ENCODE results near the gene TMEM131L. TPM values are rescaled to one million over a fixed set of nuclear protein-coding genes. Genes with fewer than 3 reads are reported as not detected.

TMEM131L gene
- total RNA-seq, 1 donor from 2014 or later, result 18.6 TPM

GRCh38 chr4:153571006-153571545 is 104.9 kb downstream of the TMEM131L start:
- H3K4me2 ChIP-seq (ENCODE audit: low read length), result no peak overlapping the region
- no peaks in the 10 kb centered on the region for H3K4me1 Mint-ChIP-seq (ENCODE audit: low read depth, unreplicated experiment)
- no peaks in the 10 kb centered on the region for H3K9me3 ChIP-seq (ENCODE audit: insufficient read depth, low read depth, low read length)
- H3K27me3 Mint-ChIP-seq (ENCODE audit: low read depth, unreplicated experiment), result no peaks in the 10 kb centered on the region
- H3K9me3 Mint-ChIP-seq (ENCODE audit: unreplicated experiment), result no peaks in the 10 kb centered on the region
- H3K9ac ChIP-seq (ENCODE audit: low read length), result no peak overlapping the region
- H4K20me1 ChIP-seq (ENCODE audit: insufficient read depth, low read length), result peaks cover 3% of the 10 kb centered on the region
- H3K36me3 Mint-ChIP-seq (ENCODE audit: low read depth, unreplicated experiment), result peaks cover 10% of the 10 kb centered on the region
- DNase-seq (ENCODE audit: low read depth) (no peak), FAIRE-seq (no peak)
- no peak overlapping the region for H3K27ac Mint-ChIP-seq (ENCODE audit: unreplicated experiment)
- TF ChIP-seq EZH2 (IDR thresholded peaks at IDR 0.05; ENCODE audit: insufficient read depth, low read length) (no peak), CTCF (IDR thresholded peaks at IDR 0.05; ENCODE audit: insufficient read depth, low read depth, low read length) (no peak)
- H3K4me3 Mint-ChIP-seq (ENCODE audit: unreplicated experiment), result no peak overlapping the region
- no peaks in the 10 kb centered on the region for H3K27me3 ChIP-seq (ENCODE audit: insufficient read depth, low read length)
- no peak overlapping the region for H2AFZ ChIP-seq (ENCODE audit: low read depth, low read length)
- no peak overlapping the region for H3K4me3 ChIP-seq (ENCODE audit: insufficient read depth, low read depth, low read length)
- no peaks in the 10 kb centered on the region for H3K79me2 ChIP-seq (ENCODE audit: insufficient read depth, low read length)
- no peaks in the 10 kb centered on the region for H3K4me1 ChIP-seq (ENCODE audit: insufficient read depth, low read length)
- no peaks in the 10 kb centered on the region for H3K36me3 ChIP-seq (ENCODE audit: insufficient read depth, low read length)
- H3K27ac ChIP-seq (ENCODE audit: low read depth, low read length), result no peak overlapping the region

- Histone ChIP-seq H3K79me2 (ENCODE audit: insufficient read depth, low read length) (no peaks in the 10 kb centered on the region), H2AFZ (ENCODE audit: low read depth, low read length) (no peak overlapping the region), H3K4me1 (ENCODE audit: insufficient read depth, low read length) (no peaks in the 10 kb centered on the region), H3K4me3 (ENCODE audit: insufficient read depth, low read depth, low read length) (no peak overlapping the region), H3K9me3 (ENCODE audit: insufficient read depth, low read depth, low read length) (no peaks in the 10 kb centered on the region), H3K4me2 (ENCODE audit: low read length) (no peak overlapping the region), H3K9ac (ENCODE audit: low read length) (no peak overlapping the region), H4K20me1 (ENCODE audit: insufficient read depth, low read length) (peaks cover 8% of the 10 kb centered on the region), H3K36me3 (ENCODE audit: insufficient read depth, low read length) (no peaks in the 10 kb centered on the region), H3K27me3 (ENCODE audit: insufficient read depth, low read length) (no peaks in the 10 kb centered on the region), H3K27ac (ENCODE audit: low read depth, low read length) (no peak overlapping the region)
- H3K9me3 Mint-ChIP-seq (ENCODE audit: unreplicated experiment), result no peaks in the 10 kb centered on the region
- no peak overlapping the region for H3K27ac Mint-ChIP-seq (ENCODE audit: unreplicated experiment)
- no peaks in the 10 kb centered on the region for H3K27me3 Mint-ChIP-seq (ENCODE audit: low read depth, unreplicated experiment)
- H3K36me3 Mint-ChIP-seq (ENCODE audit: low read depth, unreplicated experiment), result peaks cover 6% of the 10 kb centered on the region
- no peak overlapping the region for H3K4me3 Mint-ChIP-seq (ENCODE audit: unreplicated experiment)
- H3K4me1 Mint-ChIP-seq (ENCODE audit: low read depth, unreplicated experiment), result no peaks in the 10 kb centered on the region
- no peak for FAIRE-seq
- no peak for TF ChIP-seq CTCF (IDR thresholded peaks at IDR 0.05; ENCODE audit: insufficient read depth, low read depth, low read length)
- TF ChIP-seq EZH2 (IDR thresholded peaks at IDR 0.05; ENCODE audit: insufficient read depth, low read length), result no peak
- no peak for DNase-seq (ENCODE audit: low read depth)
Observed at GRCh38 chr4:153572609-153573008, 106.4 kb downstream of the TMEM131L start.

DNA sequence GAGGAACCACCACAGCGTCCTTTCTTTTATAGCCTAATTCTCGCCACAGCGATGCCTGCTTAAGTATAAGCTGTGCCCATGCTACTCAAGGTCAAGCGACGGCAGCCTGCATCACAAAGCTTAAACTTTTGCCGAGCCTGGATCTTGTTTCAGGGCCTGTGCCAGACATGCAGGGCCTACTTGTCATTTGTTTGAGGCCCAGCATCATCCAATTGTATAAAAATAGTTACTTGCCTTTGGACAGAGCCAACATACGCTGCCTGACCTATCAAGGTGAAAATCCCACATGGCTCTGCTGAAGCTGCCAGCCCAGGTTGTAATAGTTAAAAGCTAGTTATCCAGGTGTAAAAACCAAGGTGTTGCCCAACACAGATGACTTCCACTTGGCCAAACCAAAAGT is 107.1 kb downstream of the TMEM131L start:
- Mint-ChIP-seq H3K36me3 (ENCODE audit: low read depth, unreplicated experiment) (peaks cover 5% of the 10 kb centered on the region), H3K27ac (ENCODE audit: unreplicated experiment) (no peak overlapping the region), H3K4me1 (ENCODE audit: low read depth, unreplicated experiment) (no peaks in the 10 kb centered on the region), H3K4me3 (ENCODE audit: unreplicated experiment) (no peak overlapping the region), H3K27me3 (ENCODE audit: low read depth, unreplicated experiment) (no peaks in the 10 kb centered on the region), H3K9me3 (ENCODE audit: unreplicated experiment) (no peaks in the 10 kb centered on the region)
- Histone ChIP-seq H3K36me3 (ENCODE audit: insufficient read depth, low read length) (no peaks in the 10 kb centered on the region), H3K9me3 (ENCODE audit: insufficient read depth, low read depth, low read length) (no peaks in the 10 kb centered on the region), H2AFZ (ENCODE audit: low read depth, low read length) (no peak overlapping the region), H3K9ac (ENCODE audit: low read length) (no peak overlapping the region), H3K27ac (ENCODE audit: low read depth, low read length) (no peak overlapping the region), H3K4me2 (ENCODE audit: low read length) (no peak overlapping the region), H3K79me2 (ENCODE audit: insufficient read depth, low read length) (no peaks in the 10 kb centered on the region), H3K4me1 (ENCODE audit: insufficient read depth, low read length) (no peaks in the 10 kb centered on the region), H4K20me1 (ENCODE audit: insufficient read depth, low read length) (peaks cover 8% of the 10 kb centered on the region), H3K4me3 (ENCODE audit: insufficient read depth, low read depth, low read length) (no peak overlapping the region), H3K27me3 (ENCODE audit: insufficient read depth, low read length) (no peaks in the 10 kb centered on the region)
- TF ChIP-seq CTCF (IDR thresholded peaks at IDR 0.05; ENCODE audit: insufficient read depth, low read depth, low read length) (no peak), EZH2 (IDR thresholded peaks at IDR 0.05; ENCODE audit: insufficient read depth, low read length) (no peak)
- no peak for DNase-seq (ENCODE audit: low read depth)
- no peak for FAIRE-seq

Data from astrocyte (in vitro differentiated cells and primary cell).